HepG2 (cell line): ENCODE measurements around the gene PLAAT3. TPM values are rescaled to one million over a fixed set of nuclear protein-coding genes. Genes with fewer than 3 reads are reported as not detected.
A peak's percentile ranks its signal among the peaks of the same experiment; 100 is the strongest.

Source experiments
- ATAC-seq: fragments of 200-7000 bp; cut with Tn5 transposase; 3 replicates; pipeline ENCODE4 v1.9.1; 2020; ENCODE audit warnings: mild to moderate bottlenecking, moderate library complexity
- BruUV-seq: library from RNA; stranded (reverse); fragments of 400-500 nt; replicated peaks from 2 replicates; lab custom pipeline; 2021; lab: Mats Ljungman, UMichigan
- CTCF ChIA-PET: fragments of 300-600 bp; formaldehyde crosslinking; extraction: SDS; loops from one replicate; lab custom pipeline; 2021; ENCODE audit warnings: low total read pairs, inconsistent platforms, low intra/inter-chr PET ratio; lab: Yijun Ruan, JAX
- POLR2A ChIA-PET: fragments of 350-600 bp; sonication (Branson Sonifier 250); formaldehyde crosslinking; loops from one replicate; lab custom pipeline; 2020; ENCODE audit warnings: antibody characterized with exemption, inconsistent platforms; lab: Yijun Ruan, JAX
- DNase-seq: peaks from one replicate; pipeline ENCODE4 v3.0.0-alpha.2; 2015; ENCODE audit warnings: low spot score
- FAIRE-seq: peaks from 3 replicates; lab custom pipeline; 2011; peaks lifted over from hg19 to GRCh38; lab: Jason Lieb, UNC
- H2AFZ ChIP-seq: one replicate; pipeline ENCODE4 v1.6.1; 2011; ENCODE audit warnings: low read length, inconsistent platforms
- H3K27ac ChIP-seq: fragments of 300-600 bp; 3 replicates; pipeline ENCODE4 v1.8.0; 2011; ENCODE audit warnings: mixed run types, mild to moderate bottlenecking, mixed read lengths, low read length, inconsistent platforms; ENCODE audit not compliant: insufficient read depth; ENCODE audit errors: extremely low read length
- H3K27me3 ChIP-seq, 2 experiments: fragments of 200-600 bp in 1 of 2; 2 replicates in 1 of 2; 3 replicates in 1 of 2; pipeline versions ENCODE4 v1.6.0 to v1.8.0; 2011; ENCODE audit warnings: low read length in 2 of 2, mild to moderate bottlenecking in 2 of 2, moderate library complexity in 2 of 2, inconsistent platforms in 1 of 2; ENCODE audit not compliant: insufficient read depth in 2 of 2, control insufficient read depth in 1 of 2
- H3K36me3 ChIP-seq, 2 experiments: fragments of 200-600 bp in 1 of 2; replicated peaks in 1 of 2; 2 replicates in 1 of 2; 3 replicates in 1 of 2; pipeline versions ENCODE4 v1.5.1 to v1.8.0; 2011; ENCODE audit warnings: low read length in 2 of 2, inconsistent platforms in 1 of 2; ENCODE audit not compliant: insufficient read depth in 2 of 2, control insufficient read depth in 1 of 2
- H3K4me1 ChIP-seq: 2 replicates; pipeline ENCODE4 v1.5.1; 2012; ENCODE audit warnings: low read length, inconsistent platforms; ENCODE audit not compliant: insufficient read depth
- H3K4me2 ChIP-seq: 2 replicates; pipeline ENCODE4 v1.6.0; 2011; ENCODE audit warnings: low read depth, low read length, inconsistent platforms
- H3K4me3 ChIP-seq, 3 experiments: fragments of 200-600 bp in 1 of 3; sonication (generic), shearing (Covaris generic) in 1 of 3; replicated peaks in 1 of 3; 2 replicates each; pipeline ENCODE4 v1.5.1; 2011 to 2016; ENCODE audit warnings: low read length in 3 of 3, inconsistent platforms in 2 of 3, low read depth in 2 of 3, mild to moderate bottlenecking in 2 of 3, control low read depth in 1 of 3, mixed read lengths in 1 of 3; ENCODE audit not compliant: insufficient read depth in 1 of 3
- H3K79me2 ChIP-seq: one replicate; pipeline ENCODE4 v1.6.1; 2011; ENCODE audit warnings: low read length, inconsistent platforms; ENCODE audit not compliant: insufficient read depth
- H3K9ac ChIP-seq: 2 replicates; pipeline ENCODE4 v1.6.0; 2011; ENCODE audit warnings: mild to moderate bottlenecking, low read depth, low read length, inconsistent platforms; ENCODE audit not compliant: insufficient read depth
- H3K9me3 ChIP-seq: 2 replicates; pipeline ENCODE4 v1.5.1; 2012; ENCODE audit warnings: mild to moderate bottlenecking, low read length
- H4K20me1 ChIP-seq: 2 replicates; pipeline ENCODE4 v1.6.0; 2011; ENCODE audit warnings: inconsistent platforms, mild to moderate bottlenecking, low read length, moderate library complexity; ENCODE audit not compliant: insufficient read depth
- CCDC6 ChIP-seq: sonication (generic); formaldehyde crosslinking; IDR thresholded peaks from 2 replicates; pipeline ENCODE4 v1.8.1; 2022; ENCODE audit warnings: mild to moderate bottlenecking, missing genetic modification reagents, moderate library complexity
- GPN1 ChIP-seq: sonication (generic); formaldehyde crosslinking; IDR thresholded peaks from 2 replicates; pipeline ENCODE4 v1.5.1; 2020; ENCODE audit warnings: missing genetic modification reagents, borderline replicate concordance
- KLF15 ChIP-seq: sonication (generic); formaldehyde crosslinking; IDR thresholded peaks from 2 replicates; pipeline ENCODE4 v1.8.1; 2023; ENCODE audit warnings: borderline replicate concordance, mild to moderate bottlenecking, inconsistent platforms, missing genetic modification reagents, mixed read lengths
- MAF1 ChIP-seq: sonication (generic); formaldehyde crosslinking; IDR thresholded peaks from 2 replicates; pipeline ENCODE4 v1.5.0; 2020; ENCODE audit warnings: missing genetic modification reagents, borderline replicate concordance
- PLSCR1 ChIP-seq: sonication (generic); formaldehyde crosslinking; IDR thresholded peaks from 2 replicates; pipeline ENCODE4 v1.5.0; 2020; ENCODE audit warnings: missing genetic modification reagents, mild to moderate bottlenecking, borderline replicate concordance
- SMAD3 ChIP-seq: sonication (generic); formaldehyde crosslinking; IDR thresholded peaks from 2 replicates; pipeline ENCODE4 v1.4.0; 2020; ENCODE audit warnings: missing genetic modification reagents
- SMC3 ChIP-seq: IDR thresholded peaks from 2 replicates; pipeline ENCODE4 v1.6.1; 2011; ENCODE audit warnings: low read length, improper control_type of control experiment
- THAP9 ChIP-seq: sonication (generic); formaldehyde crosslinking; IDR thresholded peaks from 2 replicates; pipeline ENCODE4; 2020; ENCODE audit warnings: missing genetic modification reagents, mild to moderate bottlenecking, borderline replicate concordance
- ZBTB21 ChIP-seq: sonication (generic); formaldehyde crosslinking; IDR thresholded peaks from 2 replicates; pipeline ENCODE4 v1.4.0; 2020; ENCODE audit warnings: missing genetic modification reagents
- ZFYVE20 ChIP-seq: sonication (generic); formaldehyde crosslinking; IDR thresholded peaks from 2 replicates; pipeline ENCODE4 v1.8.0; 2023; ENCODE audit warnings: low read depth, mild to moderate bottlenecking, moderate library complexity, missing genetic modification reagents, borderline replicate concordance
- ZMAT3 ChIP-seq: sonication (generic); formaldehyde crosslinking; conservative IDR thresholded peaks from 2 replicates; pipeline ENCODE4 v1.7.0; 2021; ENCODE audit warnings: missing genetic modification reagents
- ZNF382 ChIP-seq: sonication (generic); formaldehyde crosslinking; IDR thresholded peaks from 2 replicates; pipeline ENCODE4 v1.5.0; 2020; ENCODE audit warnings: missing genetic modification reagents, mild to moderate bottlenecking, borderline replicate concordance
- ZNF574 ChIP-seq: sonication (generic); formaldehyde crosslinking; IDR thresholded peaks from 2 replicates; pipeline ENCODE4 v1.4.0; 2020; ENCODE audit warnings: missing genetic modification reagents
- ZNF772 ChIP-seq: sonication (generic); formaldehyde crosslinking; IDR thresholded peaks from 2 replicates; pipeline ENCODE4 v1.5.0; 2020; ENCODE audit warnings: mild to moderate bottlenecking, missing genetic modification reagents
- ZNF790 ChIP-seq: sonication (generic); formaldehyde crosslinking; IDR thresholded peaks from 2 replicates; pipeline ENCODE4 v1.8.0; 2022; ENCODE audit warnings: missing genetic modification reagents, mild to moderate bottlenecking, borderline replicate concordance
- ZNF878 ChIP-seq: sonication (generic); formaldehyde crosslinking; IDR thresholded peaks from 2 replicates; pipeline ENCODE4 v1.8.1; 2023; ENCODE audit warnings: mild to moderate bottlenecking, missing genetic modification reagents, moderate library complexity
- WGBS: methylation state at CpG from one replicate; pipeline ENCODE4 v1.1.6; 2017; ENCODE audit warnings: low lambda C conversion rate; 5-methylcytosine and 5-hydroxymethylcytosine counted together
- in situ Hi-C: cut with HindIII; loops from 2 replicates; pipeline ENCODE4 v1.10.0; 2017; ENCODE audit warnings: low pct_unique_long_range_greater_than_20kb; ENCODE audit not compliant: extremely low pct_ligation_motif_present
- intact Hi-C: fragments of 100-400 bp; cut with micrococcal nuclease; formaldehyde crosslinking; loops from one replicate; pipeline ENCODE4 v1.10.0; 2022; ENCODE audit not compliant: unreplicated experiment
- polyA plus RNA-seq, 8 experiments: library from polyadenylated mRNA; depleted of rRNA in 3 of 8; stranded (reverse) in 7 of 8; unstranded in 1 of 8; fragments of >200 nt; fragmentation: Illumina TruSeq in 4 of 8; extraction: Trizol in 4 of 8; gene quantifications; 2 replicates each; pipeline versions ENCODE4 v1.2.1 to v1.2.3, GENCODE V29; 2011 to 2016; ENCODE audit warnings: low read depth in 4 of 8, missing spikeins in 1 of 8, mixed read lengths in 1 of 8; ENCODE audit not compliant: insufficient read depth in 1 of 8
- total RNA-seq, 5 experiments: library from RNA; depleted of rRNA; stranded (reverse); fragments of >200 nt; fragmentation: Illumina TruSeq; extraction: Trizol; gene quantifications; 2 replicates each; pipeline ENCODE4 v1.2.3, GENCODE V29; 2016; ENCODE audit warnings: low read depth in 1 of 5

Gene PLAAT3
- total and polyA plus RNA-seq, 2 of the 13 experiments (the other 11 are each of a cell fraction or from before 2014, with no cell fraction given) = 9.3 to 16.4 TPM

GRCh38 chr11:63592975-63593395 is 21.2 kb downstream of the PLAAT3 start (continued):
- peak; percentile 11; the same call in 1 of the 2 replicates for TF ChIP-seq ZNF574 (CRISPR knock-in tag)

- H3K27me3 ChIP-seq = no peaks in the 10 kb centered on the region; a peak in 1 of 5 replicates
- no peaks in the 10 kb centered on the region for H3K79me2 ChIP-seq
- H3K9me3 ChIP-seq = no peaks in the 10 kb centered on the region
- CTCF ChIA-PET = no interaction called here
- POLR2A ChIA-PET = no interaction called here
- FAIRE-seq = no peak
- no TSS peak for BruUV-seq
- ATAC-seq = no peak
- H3K4me2 ChIP-seq = no peak overlapping the region
- DNase-seq = no peak
- H3K4me3 ChIP-seq = no peak overlapping the region
- peaks cover 9% of the 10 kb centered on the region for H3K4me1 ChIP-seq
- WGBS = 80% methylated on average over 9 of the region's 18 CpGs
- H2AFZ ChIP-seq = no peak overlapping the region
- no peak overlapping the region for H3K9ac ChIP-seq
- H4K20me1 ChIP-seq = no peaks in the 10 kb centered on the region
- H3K27ac ChIP-seq = no peak overlapping the region
- no peaks in the 10 kb centered on the region for H3K36me3 ChIP-seq
- intact Hi-C loops = no loop called here
- in situ Hi-C loops = no loop called here
- TF ChIP-seq ZNF382 (CRISPR knock-in tag) = no peak
- no peak for TF ChIP-seq PLSCR1 (CRISPR knock-in tag)
- no peak for TF ChIP-seq ZMAT3 (CRISPR knock-in tag)
- TF ChIP-seq GPN1 (CRISPR knock-in tag) = no peak
- TF ChIP-seq ZNF790 (CRISPR knock-in tag) = no peak
- no peak for TF ChIP-seq KLF15 (CRISPR knock-in tag)
- no peak for TF ChIP-seq CCDC6
- TF ChIP-seq MAF1 (CRISPR knock-in tag) = no peak
- TF ChIP-seq SMAD3 (CRISPR knock-in tag) = no peak
- TF ChIP-seq ZBTB21 (CRISPR knock-in tag) = no peak
- TF ChIP-seq ZFYVE20 = no peak
- no peak for TF ChIP-seq ZNF878
- TF ChIP-seq ZNF772 (CRISPR knock-in tag) = no peak
- no peak for TF ChIP-seq THAP9 (CRISPR knock-in tag)
- no peak for TF ChIP-seq SMC3
Observed at GRCh38 chr11:63590024-63590788, 24.0 kb downstream of the PLAAT3 start.
